VCaP (cell line): ENCODE results near the gene DLG2.

Source experiments
- H3K27ac ChIP-seq: fragments of 450-650 bp; 2 replicates; pipeline ENCODE4 v1.5.1; 2017
- CTCF ChIP-seq: fragments of 450-650 bp; conservative IDR thresholded peaks from 2 replicates; pipeline ENCODE4 v1.5.1; 2017; ENCODE audit warnings: mild to moderate bottlenecking, moderate library complexity

DLG2 gene

GRCh38 chr11:83858694-83859093 lies 1768.5 kb downstream of the DLG2 start:
- H3K27ac ChIP-seq, result no peak overlapping the region
- no peak for TF ChIP-seq CTCF

GRCh38 chr11:83855237-83855636 lies 1771.9 kb downstream of the DLG2 start:
- TF ChIP-seq CTCF, result no peak
- H3K27ac ChIP-seq, result no peak overlapping the region

- no peak overlapping the region for H3K27ac ChIP-seq
- TF ChIP-seq CTCF, result no peak
Observed at GRCh38 chr11:83852775-83853442, 1774.2 kb downstream of the DLG2 start.

GRCh38 chr11:83852012-83852411 lies 1775.1 kb downstream of the DLG2 start:
- H3K27ac ChIP-seq, result no peak overlapping the region
- TF ChIP-seq CTCF, result no peak

GRCh38 chr11:83847467-83848034 lies 1779.6 kb downstream of the DLG2 start:
- no peak overlapping the region for H3K27ac ChIP-seq
- no peak for TF ChIP-seq CTCF

GRCh38 chr11:83845797-83846196 lies 1781.3 kb downstream of the DLG2 start:
- no peak for TF ChIP-seq CTCF

GRCh38 chr11:83840326-83840725 lies 1786.8 kb downstream of the DLG2 start:
- no peak overlapping the region for H3K27ac ChIP-seq
- no peak for TF ChIP-seq CTCF

More at GRCh38 chr11:83845797-83846196, 1781.3 kb downstream of the DLG2 start:
- no peak overlapping the region for H3K27ac ChIP-seq
